Head of caudate nucleus (tissue), 42 donors: Measurements from ENCODE around the gene SIRT7.
"Not testable (repeated sequence)": the region's sequence is repeated elsewhere in the genome, so short reads cannot be mapped to it uniquely, and the experiment has no call there.

Source experiments
- DNase-seq, 42 donors: peaks; one replicate each; pipeline versions ENCODE4 v3.0.0 to v3.0.0-alpha.2; 2020 to 2021; ENCODE audit warnings: mixed read lengths in 7 of 42
- intact Hi-C: fragments of 100-400 bp; cut with DNase I; formaldehyde crosslinking; loops from one replicate; pipeline ENCODE4 v1.15.0; 2022

SIRT7 gene

DNA sequence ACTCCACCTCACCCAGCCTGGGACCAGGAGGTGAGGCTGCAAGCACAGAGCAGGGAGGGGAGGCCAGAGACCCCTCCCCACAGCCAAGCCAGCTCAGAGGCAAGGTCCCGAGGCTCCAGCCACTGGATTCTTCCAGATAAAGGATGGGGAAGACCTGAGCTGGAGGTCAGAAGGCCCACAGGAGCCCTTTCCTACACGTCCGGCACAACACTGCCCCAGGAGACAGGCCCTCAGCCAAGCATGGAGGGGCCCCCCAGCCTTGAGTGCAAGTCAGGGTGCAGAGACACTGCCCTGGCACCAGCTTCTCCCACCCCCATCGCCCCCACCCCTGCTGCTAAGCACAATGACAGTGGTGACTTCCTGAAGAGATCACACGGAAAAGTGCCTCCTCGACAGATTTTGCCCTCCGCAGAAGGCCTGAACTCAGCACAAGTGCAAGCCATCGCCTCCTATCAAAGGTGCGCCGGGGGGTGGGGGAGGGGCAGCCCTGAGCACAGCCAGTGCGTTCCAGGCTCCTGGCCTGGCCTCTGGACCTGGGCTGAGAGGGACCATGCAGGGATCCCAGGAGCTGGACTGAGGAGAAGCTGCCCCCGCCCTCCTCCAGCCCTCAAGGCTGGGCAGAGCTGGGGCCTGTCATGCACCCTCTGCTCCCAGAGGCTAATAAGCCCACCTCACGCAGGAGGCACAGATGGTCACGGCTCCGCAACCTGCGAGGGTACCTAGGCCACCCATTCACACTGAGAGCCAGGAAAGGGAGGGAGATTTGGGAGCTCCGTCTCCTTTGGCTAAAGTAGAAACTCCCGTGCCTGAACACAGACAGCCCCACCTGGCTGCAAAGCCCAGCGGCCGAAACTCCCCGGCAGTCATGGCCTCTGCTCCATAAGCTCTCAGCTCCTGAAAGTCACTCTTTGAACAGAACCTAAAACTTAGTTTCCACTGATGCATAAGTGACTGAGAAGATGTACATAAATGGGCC is 6.9 kb upstream of the SIRT7 start:
- intact Hi-C loops, result no loop called here
- DNase-seq, result no peak

GRCh38 chr17:81923302-81924260 is 5.6 kb upstream of the SIRT7 start:
- intact Hi-C loops, result no loop called here

DNA sequence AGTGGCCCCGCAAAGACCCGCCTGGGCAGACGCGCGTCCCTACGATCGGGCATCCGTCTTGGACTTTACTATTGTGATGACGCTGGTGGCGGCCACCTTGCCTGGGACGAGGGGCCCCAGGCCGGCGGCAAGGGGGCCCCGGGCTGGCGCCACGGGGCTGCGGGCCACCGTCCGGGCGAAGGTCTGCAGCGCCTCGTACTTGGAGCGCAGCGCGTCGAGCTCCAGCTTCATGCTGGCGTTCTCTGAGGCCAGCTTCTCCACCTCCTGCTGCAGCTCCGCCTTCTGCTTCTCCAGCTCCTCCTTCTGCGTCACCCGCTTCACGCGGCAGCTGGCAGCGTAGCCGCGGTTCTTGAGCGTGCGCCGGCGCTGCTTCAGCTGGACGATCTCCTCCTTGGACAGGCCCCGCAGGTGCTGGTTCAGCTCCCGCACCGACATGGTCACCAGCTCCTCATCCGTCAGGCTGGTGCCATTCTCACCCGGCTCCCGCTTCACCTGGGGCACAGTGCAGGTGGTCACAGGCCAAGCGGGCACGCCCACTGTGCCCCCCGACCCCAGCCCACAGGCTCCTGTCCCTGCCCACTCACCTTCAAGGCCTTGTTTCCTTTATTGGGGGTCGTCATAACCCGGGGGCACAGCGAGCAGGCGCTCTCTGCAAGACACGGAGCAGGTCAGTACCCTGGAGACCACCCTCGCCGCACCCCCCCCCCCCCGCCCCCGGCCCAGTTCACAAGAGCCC is 4.8 kb upstream of the SIRT7 start:
- no peak for DNase-seq
- intact Hi-C loops, result no loop called here

More at GRCh38 chr17:81923302-81924260, 5.6 kb upstream of the SIRT7 start:
- DNase-seq, result peak in 40 of 42 donors; percentile 32 to 82 (median 58)

- intact Hi-C loops, result no loop called here
- no peak for DNase-seq
Observed at GRCh38 chr17:81921996-81922565, 4.1 kb upstream of the SIRT7 start.

DNA sequence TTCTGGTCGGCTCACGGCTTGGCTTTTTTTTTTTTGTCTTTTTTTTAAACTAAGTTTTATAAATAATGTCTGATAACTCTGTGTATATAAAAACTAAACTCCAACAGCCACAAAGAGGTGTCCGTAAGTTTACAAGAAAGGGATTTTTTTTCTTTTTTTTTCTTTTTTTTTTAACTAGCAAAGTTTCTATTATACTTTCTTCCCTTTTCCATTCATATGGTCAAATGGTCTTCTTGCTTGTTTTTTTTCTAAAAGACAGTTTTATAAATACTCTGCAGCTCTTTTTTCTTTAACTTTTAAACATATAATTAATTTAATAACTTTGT is 3.5 kb upstream of the SIRT7 start:
- no peak for DNase-seq
- intact Hi-C loops, result no loop called here

DNA sequence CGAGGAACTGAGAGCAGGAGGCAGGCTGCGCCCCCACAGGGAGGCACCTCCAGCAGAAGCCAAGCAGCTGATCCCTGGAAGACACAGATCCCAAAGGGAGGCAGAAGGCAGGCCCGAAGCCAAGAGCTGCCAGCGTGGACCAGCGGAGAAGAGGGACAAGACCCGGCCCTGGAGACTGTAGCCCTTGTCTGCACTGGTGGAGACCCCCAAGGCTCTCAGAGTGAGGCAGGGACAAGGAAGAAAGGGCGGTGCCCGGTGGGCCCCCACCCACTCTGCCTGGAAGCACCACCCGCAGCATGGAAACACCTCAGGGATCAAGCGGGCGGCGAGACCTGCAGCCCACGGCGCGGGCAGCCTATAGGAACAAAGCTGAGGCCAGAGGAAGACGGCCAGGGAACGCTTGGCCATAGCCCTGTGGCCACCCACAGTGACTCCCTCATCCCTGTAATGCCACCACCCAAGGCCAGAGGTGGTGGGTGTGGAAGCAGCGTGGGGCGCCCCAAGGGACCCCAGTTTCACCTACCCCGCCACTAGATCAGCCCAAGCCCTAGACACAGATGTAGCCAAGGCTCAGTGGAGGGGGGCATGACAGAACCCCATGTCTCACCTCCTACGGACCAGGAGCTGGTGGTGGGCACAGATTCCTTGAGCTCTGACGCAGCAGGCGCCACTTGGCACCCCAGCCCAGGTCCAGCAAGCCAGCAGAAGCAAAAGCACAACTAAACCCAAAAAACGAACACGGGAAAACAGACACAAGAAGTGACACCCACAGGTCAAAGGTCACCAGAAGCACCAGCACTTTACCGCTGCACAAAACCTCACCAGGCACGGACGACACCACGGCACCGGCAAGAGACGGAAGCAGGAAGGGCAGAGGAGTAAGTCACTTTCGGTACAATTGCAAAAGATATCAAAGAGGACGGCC is 2.9 kb upstream of the SIRT7 start:
- DNase-seq, result no peak
- intact Hi-C loops, result no loop called here

DNA sequence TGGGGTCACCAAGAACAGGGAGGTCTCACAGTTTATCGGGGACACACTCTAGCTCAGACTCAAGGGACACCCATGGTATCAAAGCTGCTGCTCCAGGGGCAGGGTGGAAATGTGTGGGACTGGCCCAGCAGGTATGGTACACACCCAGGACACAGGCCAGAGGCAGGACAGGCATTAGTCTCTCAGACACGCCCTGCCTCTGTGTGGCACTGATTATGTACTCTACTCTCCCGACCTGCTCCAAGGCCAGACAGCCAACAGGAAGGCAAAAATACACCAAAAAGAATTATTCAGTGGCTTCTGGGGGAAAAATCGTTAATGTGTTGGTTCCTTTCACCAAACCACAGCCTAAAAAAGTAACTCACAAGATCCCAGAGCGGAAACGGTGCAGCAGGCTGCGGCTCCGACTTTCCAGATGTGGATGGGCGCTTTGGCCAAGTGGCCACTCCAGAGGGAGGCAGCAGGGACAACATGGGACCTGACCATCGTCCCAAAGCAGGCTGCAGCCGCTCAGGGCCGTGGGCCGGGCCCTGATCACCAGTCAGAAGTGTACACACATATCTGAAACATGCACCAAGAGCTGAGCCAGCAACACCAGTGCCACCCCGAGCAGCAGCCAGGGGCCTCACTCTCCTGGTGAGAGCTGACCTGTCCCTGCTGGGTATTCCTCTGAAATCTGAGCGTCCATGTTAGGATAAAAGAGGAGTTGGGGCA is 1.0 kb upstream of the SIRT7 start:
- intact Hi-C loops, result no loop called here
- DNase-seq, result no peak

DNA sequence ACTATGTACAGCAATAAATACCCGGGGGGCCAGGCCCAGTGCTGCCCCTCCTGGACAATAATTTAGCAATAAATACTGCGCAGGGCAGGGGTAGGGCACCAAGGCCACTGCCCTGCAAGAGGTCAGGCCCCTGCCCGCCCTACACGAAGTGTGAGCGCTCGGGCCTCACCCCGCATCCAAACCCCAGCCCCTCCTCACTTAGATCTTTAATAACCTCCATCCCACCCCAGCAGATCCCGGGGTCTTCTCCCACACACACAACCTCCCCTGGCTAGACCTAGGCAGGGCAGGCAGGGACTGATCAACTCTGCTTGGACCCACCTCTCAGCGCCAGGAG is 325 bp upstream of the SIRT7 start:
- intact Hi-C loops, DNase-seq: not testable (repeated sequence)

DNA sequence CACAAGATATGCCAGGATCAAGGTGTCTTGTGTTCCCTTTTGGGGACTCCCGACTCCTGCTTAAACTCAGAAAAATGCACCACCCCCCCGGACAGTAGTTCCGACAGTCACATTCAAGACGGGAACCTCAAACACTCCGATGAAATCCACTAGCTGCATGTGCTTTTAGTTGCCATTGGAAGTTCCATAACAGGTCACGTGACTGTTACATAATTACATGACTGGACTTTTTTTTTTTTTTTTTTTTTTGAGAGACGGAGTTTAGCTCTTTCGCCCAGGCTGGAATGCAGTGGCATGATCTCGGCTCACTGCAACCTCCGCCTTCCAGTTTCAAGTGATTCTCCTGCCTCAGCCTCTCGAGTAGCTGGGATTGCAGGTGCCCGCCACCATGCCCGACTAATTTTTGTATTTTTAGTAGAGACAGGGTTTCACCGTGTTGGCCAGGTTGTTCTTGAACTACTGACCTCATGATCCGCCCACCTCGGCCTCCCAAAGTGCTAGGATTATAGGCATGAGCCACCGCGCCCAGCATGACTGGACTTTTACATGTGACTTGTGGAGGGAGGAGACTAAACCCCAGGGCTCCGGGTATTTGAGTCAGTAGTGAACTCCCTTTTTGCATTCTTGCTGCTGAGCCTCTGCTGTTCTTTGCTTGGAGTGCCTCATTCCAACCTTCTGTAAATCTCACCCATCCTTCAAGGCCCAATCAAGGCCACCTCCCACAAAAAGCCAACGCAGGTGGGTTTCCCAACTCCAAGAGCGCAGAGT is 1.6 kb downstream of the SIRT7 start:
- intact Hi-C loops, result no loop called here
- DNase-seq, result no peak

DNA sequence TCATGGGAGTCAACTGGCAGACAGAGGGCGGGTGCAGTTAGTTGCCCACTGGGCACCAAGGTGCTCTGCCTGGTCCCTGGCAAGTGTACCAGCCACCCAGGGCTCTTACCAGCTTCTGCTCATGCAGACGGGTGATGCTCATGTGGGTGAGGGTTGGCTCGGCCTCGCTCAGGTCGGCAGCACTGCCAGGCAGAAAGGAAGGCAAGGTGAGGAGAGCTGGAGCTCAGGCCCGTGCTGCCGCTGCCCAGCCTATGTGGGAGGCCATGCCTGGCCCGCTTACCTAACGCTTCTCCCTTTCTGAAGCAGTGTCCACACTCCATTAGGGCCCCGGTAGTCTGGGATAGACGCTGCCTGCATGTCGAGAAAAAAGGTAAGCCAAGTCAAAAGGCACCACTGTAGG is 2.6 kb downstream of the SIRT7 start:
- intact Hi-C loops, result no loop called here
- no peak for DNase-seq

- intact Hi-C loops, result no loop called here
- no peak for DNase-seq
Observed at GRCh38 chr17:81914103-81914850, 3.7 kb downstream of the SIRT7 start.

DNA sequence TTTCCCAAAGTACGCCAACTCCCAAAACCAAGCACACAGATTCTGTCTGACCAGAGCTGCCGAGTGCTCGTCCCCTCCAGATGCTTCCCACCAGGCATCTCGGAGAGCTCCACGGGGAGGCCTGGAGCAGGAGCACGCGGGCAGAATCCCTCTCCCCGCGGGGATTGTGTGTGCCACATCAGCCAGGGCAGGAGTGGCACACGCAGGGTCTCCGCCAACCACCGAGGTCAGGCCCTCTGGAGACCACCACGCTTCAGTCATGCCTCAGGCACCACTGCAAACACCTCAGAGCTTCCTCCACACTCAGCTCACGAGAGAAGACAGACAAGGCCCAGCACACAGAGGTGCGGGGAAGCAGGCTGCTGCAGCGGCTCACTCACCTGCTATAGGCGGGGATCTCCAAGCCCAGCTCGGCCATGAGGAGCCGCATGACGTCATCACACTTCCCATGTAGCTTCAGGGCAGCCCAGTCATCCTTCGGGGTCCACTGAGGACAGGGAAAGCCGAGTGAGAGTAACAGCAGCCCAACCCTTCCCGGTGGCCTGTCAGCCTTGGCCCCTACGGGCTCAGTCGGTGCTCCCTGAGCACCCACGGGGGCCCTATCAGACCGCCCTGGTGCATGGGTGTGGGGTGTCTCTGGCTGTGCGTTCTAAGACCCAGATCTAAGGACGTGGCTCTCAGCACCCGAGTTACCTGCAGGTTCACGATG is 4.4 kb downstream of the SIRT7 start:
- intact Hi-C loops, result no loop called here
- no peak for DNase-seq

DNA sequence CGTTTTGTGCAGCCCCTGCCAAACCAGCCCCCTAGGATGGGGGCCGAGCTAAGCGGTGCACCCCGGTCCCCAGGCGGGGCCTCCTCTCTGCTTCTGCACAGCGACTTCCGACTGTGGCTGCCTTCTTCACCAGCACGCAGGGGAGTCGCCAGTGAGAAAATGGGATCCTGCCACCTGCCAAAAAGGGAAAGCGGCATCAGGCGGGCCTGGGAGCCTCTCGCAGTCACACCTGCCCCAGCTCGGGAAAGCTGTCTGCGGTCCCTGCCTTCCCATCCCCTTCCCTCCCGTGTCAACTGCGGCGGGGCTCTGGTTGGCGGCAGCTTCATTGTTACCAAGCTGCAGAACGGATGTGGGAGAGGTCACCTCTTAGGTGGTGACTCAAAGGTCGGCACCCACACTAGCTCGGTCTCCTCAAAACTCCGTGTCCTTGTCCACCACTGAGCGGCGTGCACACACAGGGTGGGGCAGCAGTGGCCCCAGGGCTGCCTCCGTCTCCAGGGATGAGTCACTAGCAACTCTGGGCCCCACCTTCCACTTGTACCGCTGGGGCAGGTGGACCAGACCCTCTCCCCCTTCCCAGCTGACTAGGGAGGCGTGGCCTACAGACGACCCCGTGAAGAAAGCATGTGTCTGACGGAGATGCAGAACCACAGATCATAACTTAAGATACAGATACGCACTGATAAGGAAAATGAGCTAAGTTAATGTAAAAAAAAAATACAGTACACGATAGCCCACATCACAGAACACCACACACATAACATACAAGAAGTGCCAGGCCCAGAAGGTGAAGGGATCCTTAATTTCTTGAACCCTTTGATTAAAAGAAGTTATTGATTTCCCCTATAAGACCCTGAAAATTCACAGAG is 5.3 kb downstream of the SIRT7 start:
- DNase-seq, result no peak
- intact Hi-C loops, result no loop called here

GRCh38 chr17:81911969-81912368 is 6.0 kb downstream of the SIRT7 start:
- DNase-seq, result no peak
- intact Hi-C loops, result no loop called here
